SK-N-SH treated with all-trans-retinoic acid at 6 μM for 48 hours (cell line): Measurements from ENCODE around the gene UVRAG.

Experiments
- ATAC-seq: fragments of 200-7000 bp; cut with Tn5 transposase; 3 replicates; pipeline ENCODE4 v1.9.1; 2020; ENCODE audit warnings: mild to moderate bottlenecking, moderate library complexity
- ARNTL ChIP-seq: fragments of 450-650 bp; formaldehyde crosslinking; IDR thresholded peaks from 2 replicates; pipeline ENCODE4 v1.5.0; 2020; ENCODE audit warnings: low read depth, mild to moderate bottlenecking, moderate library complexity, borderline replicate concordance
- BACH2 ChIP-seq: fragments of 250-450 bp; sonication (Bioruptor Pico); IDR thresholded peaks from 2 replicates; pipeline ENCODE4 v1.9.0; 2021; ENCODE audit warnings: mild to moderate bottlenecking, borderline replicate concordance
- CREB5 ChIP-seq: fragments of 250-450 bp; sonication (Bioruptor Pico); IDR thresholded peaks from 2 replicates; pipeline ENCODE4 v1.5.1; 2020; ENCODE audit warnings: low read depth, mild to moderate bottlenecking, moderate library complexity
- CSDC2 ChIP-seq: fragments of 250-450 bp; sonication (Bioruptor Pico); IDR thresholded peaks from 2 replicates; pipeline ENCODE4 v1.5.0; 2020; ENCODE audit warnings: mild to moderate bottlenecking, moderate library complexity
- CSRNP3 ChIP-seq: fragments of 250-450 bp; sonication (Bioruptor Pico); IDR thresholded peaks from 2 replicates; pipeline ENCODE4 v1.5.1; 2021; ENCODE audit warnings: mild to moderate bottlenecking, moderate library complexity
- ESRRG ChIP-seq: fragments of 250-450 bp; sonication (Bioruptor Pico); IDR thresholded peaks from 2 replicates; pipeline ENCODE4 v1.6.1; 2021; ENCODE audit warnings: mild to moderate bottlenecking
- GLIS3 ChIP-seq: fragments of 250-450 bp; sonication (Bioruptor Pico); IDR thresholded peaks from 2 replicates; pipeline ENCODE4 v1.5.0; 2020; ENCODE audit warnings: mild to moderate bottlenecking, moderate library complexity
- ISL1 ChIP-seq: fragments of 250-450 bp; sonication (Bioruptor Pico); IDR thresholded peaks from 2 replicates; pipeline ENCODE4 v2.1.2; 2022; ENCODE audit warnings: mild to moderate bottlenecking, moderate library complexity
- POU6F1 ChIP-seq: fragments of 250-450 bp; sonication (Bioruptor Pico); IDR thresholded peaks from 2 replicates; pipeline ENCODE4 v1.8.0; 2021; ENCODE audit warnings: low read depth, mild to moderate bottlenecking, moderate library complexity, borderline replicate concordance
- PPARA ChIP-seq: fragments of 250-450 bp; sonication (Bioruptor Pico); IDR thresholded peaks from 2 replicates; pipeline ENCODE4 v1.5.0; 2020; ENCODE audit warnings: mild to moderate bottlenecking, borderline replicate concordance
- RARB ChIP-seq: fragments of 250-450 bp; sonication (Bioruptor Pico); IDR thresholded peaks from 2 replicates; pipeline ENCODE4 v1.8.0; 2021; ENCODE audit warnings: mild to moderate bottlenecking, moderate library complexity
- SNAI2 ChIP-seq: fragments of 250-450 bp; sonication (Bioruptor Pico); IDR thresholded peaks from 2 replicates; pipeline ENCODE4 v1.5.0; 2020; ENCODE audit warnings: mild to moderate bottlenecking, moderate library complexity
- ZFP3 ChIP-seq: fragments of 250-450 bp; sonication (Bioruptor Pico); IDR thresholded peaks from 2 replicates; pipeline ENCODE4 v1.5.0; 2020; ENCODE audit warnings: mild to moderate bottlenecking, moderate library complexity
- ZNF565 ChIP-seq: fragments of 450-650 bp; formaldehyde crosslinking; conservative IDR thresholded peaks from 2 replicates; pipeline ENCODE4 v1.5.0; 2020; ENCODE audit warnings: low read depth, mild to moderate bottlenecking, moderate library complexity
- ZNF70 ChIP-seq: fragments of 450-650 bp; formaldehyde crosslinking; IDR thresholded peaks from 2 replicates; pipeline ENCODE4 v1.5.0; 2020; ENCODE audit warnings: mild to moderate bottlenecking, moderate library complexity
- ZNF8 ChIP-seq: fragments of 450-650 bp; formaldehyde crosslinking; IDR thresholded peaks from 2 replicates; pipeline ENCODE4 v1.5.0; 2020; ENCODE audit warnings: mild to moderate bottlenecking, moderate library complexity
- TF ChIP-seq, protein P1 (sequence below): fragments of 250-450 bp; sonication (Bioruptor Pico); IDR thresholded peaks from 2 replicates; pipeline ENCODE4 v1.8.0; 2020; ENCODE audit warnings: mild to moderate bottlenecking, moderate library complexity, borderline replicate concordance

Gene UVRAG

DNA sequence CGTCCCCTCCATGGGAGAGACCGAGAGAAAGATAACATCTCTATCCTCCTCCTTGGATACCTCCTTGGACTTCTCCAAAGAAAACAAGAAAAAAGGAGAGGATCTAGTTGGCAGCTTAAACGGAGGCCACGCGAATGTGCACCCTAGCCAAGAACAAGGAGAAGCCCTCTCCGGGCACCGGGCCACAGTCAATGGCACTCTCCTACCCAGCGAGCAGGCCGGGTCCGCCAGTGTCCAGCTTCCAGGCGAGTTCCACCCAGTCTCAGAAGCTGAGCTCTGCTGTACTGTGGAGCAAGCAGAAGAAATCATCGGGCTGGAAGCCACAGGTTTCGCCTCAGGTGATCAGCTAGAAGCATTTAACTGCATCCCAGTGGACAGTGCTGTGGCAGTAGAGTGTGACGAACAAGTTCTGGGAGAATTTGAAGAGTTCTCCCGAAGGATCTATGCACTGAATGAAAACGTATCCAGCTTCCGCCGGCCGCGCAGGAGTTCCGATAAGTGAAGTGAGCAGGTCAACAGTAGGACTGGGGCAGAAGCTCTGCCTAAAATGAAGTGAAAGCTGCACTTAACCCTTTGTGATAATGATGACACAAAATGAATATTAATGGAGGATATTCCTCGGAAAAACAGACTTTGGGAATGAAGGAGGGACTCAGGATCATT, 326.0 kb downstream of the UVRAG start (continued):
- TF ChIP-seq, protein P1, sequence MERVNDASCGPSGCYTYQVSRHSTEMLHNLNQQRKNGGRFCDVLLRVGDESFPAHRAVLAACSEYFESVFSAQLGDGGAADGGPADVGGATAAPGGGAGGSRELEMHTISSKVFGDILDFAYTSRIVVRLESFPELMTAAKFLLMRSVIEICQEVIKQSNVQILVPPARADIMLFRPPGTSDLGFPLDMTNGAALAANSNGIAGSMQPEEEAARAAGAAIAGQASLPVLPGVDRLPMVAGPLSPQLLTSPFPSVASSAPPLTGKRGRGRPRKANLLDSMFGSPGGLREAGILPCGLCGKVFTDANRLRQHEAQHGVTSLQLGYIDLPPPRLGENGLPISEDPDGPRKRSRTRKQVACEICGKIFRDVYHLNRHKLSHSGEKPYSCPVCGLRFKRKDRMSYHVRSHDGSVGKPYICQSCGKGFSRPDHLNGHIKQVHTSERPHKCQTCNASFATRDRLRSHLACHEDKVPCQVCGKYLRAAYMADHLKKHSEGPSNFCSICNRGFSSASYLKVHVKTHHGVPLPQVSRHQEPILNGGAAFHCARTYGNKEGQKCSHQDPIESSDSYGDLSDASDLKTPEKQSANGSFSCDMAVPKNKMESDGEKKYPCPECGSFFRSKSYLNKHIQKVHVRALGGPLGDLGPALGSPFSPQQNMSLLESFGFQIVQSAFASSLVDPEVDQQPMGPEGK (CRISPR knock-in tag) = no peak
- TF ChIP-seq ZNF8 = no peak

GRCh38 chr11:76141901-76142588, 327.0 kb downstream of the UVRAG start:
- TF ChIP-seq CSRNP3 = no peak

DNA sequence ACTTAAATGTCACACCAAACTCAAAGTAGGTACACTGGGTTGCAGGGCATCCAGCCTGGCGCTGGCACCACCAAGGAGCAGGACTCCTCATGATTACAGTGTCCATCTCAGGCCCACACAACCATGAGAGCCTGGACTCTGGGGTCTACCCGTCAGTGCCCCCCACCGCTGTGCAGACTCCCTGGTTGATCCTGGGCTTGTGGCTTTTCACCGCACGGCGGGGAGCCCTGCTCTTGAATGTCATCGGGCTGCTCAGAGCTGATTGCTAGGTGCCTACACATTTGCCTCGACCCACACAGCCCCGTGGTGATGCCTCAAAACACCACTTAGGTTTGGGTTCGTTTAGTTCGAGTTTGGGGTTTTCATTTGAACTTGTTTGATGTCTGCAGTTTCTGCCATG, 328.3 kb downstream of the UVRAG start:
- no peak for TF ChIP-seq PPARA (CRISPR knock-in tag)
- TF ChIP-seq ARNTL = no peak
- TF ChIP-seq CREB5 (CRISPR knock-in tag) = no peak
- TF ChIP-seq, all 23 proteins: peak for 0
- no peak for ATAC-seq

More at GRCh38 chr11:76141901-76142588, 327.0 kb downstream of the UVRAG start:
- no peak for ATAC-seq

DNA sequence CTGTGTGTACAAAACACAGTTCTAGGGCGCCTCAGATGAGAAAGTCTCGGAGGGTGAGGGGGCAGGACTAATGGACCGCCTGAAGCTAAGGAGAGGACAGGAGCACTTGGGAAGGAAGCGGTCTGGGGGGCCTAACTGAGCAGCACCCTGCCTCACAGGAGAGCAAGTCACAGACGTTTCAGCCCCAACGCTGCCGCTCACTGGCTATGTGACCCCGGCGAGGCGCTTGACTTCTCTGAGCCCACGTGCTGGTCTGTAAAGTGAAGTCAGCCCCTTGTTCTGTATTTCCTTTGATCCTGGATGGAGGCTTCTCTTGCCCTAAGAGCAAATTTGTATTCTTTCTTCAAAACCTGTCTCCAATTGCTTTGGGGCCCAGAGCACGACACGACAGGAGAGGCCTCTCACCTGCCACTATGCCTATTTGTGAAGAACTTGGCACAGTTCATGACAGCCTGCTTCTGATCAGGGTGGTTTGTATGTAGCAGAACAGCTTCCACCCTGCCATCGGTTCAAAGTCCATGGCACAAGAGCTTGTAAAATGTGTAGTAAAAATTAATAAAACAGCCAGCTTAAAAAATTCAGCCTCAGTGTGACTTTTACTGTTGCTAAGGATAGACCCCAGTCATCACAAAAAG, 332.2 kb downstream of the UVRAG start:
- ATAC-seq = no peak

More for the DNA sequence above, 332.2 kb downstream of the UVRAG start:
- TF ChIP-seq ESRRG (no peak), CREB5 (CRISPR knock-in tag) (no peak), GLIS3 (CRISPR knock-in tag) (no peak), ZNF70 (no peak), POU6F1 (no peak), ZFP3 (CRISPR knock-in tag) (no peak), ISL1 (no peak), SNAI2 (no peak), PPARA (CRISPR knock-in tag) (no peak), RARB (CRISPR knock-in tag) (no peak), ZNF565 (CRISPR knock-in tag) (no peak), CSDC2 (CRISPR knock-in tag) (no peak), BACH2 (CRISPR knock-in tag) (no peak)
- TF ChIP-seq, protein P1 (CRISPR knock-in tag) = no peak
